NCI-H1417 treated with DMSO at 0.1 percent for 48 hours (cell line): ENCODE results near the gene DCST1.

Source experiments
- DNase-seq: peaks from one replicate; lab custom pipeline; 2025; lab: John Stamatoyannopoulos, UW

DCST1 gene

DNA sequence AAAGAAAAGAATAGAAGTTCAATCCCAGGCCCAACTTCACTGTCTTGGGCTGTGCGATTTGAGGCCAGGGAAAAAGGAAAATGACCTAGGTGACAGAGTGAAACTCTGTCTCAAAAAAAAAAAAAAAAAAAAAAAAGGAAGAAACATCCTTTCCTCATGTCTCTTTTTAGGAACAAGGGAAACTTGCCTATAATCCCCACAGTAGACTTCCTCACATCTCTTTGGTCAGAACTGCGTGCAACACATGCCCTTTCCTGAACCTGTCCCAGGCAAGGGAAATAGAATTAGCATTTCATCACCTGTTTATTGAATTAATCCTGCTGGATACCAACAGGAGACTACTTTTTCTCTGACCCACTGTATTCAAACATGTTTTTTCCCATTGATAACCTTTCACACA is 2.3 kb downstream of the DCST1 start:
- DNase-seq, result no peak

DNA sequence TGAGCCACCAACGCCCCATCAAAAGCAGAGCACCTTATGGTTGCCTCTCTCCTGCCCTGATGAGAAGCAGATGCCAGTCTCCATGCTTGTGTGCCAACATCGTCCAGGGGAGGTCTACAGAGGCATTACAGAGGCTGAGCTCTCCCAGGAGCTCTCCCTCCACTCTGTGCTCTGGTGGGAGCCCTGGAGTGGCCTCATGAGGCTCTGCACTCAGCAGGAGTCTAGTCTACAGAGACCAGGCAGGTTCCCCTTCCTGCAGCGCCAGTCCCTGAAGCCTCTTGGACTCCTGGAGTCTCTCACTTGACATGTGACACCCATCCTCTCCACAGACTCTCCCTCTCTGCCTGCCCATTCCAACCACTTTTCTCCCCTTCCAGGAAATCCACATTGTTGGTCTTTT is 3.4 kb downstream of the DCST1 start:
- DNase-seq, result no peak

DNA sequence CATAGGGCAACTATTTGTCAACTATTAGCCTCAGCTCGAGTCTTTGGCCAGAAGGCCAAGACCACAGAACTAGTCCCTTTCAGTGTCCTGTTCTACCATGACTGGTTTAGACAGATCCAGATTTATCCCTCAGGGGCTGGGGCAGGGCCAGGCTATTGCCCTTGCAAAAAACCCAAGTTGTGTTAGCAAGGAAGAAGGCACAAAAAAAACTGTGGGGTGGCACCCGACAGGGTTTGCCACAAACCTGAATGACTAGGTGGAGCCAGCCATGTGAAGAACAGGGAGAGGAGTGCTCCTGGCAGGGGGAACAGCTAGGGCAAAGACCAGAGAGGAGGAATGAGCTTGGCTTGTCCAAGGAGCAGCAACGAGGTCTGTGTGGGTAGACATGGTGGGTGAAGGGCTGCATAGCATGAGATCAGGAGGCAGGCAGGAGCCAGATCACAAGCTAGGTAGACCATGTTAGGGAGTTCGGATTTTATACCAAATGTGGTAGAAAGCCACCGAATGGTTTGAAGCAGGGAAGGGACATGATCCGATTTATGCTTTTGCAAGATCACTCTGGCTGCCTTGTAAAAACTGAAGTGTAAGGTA is 4.3 kb downstream of the DCST1 start:
- no peak for DNase-seq

DNA sequence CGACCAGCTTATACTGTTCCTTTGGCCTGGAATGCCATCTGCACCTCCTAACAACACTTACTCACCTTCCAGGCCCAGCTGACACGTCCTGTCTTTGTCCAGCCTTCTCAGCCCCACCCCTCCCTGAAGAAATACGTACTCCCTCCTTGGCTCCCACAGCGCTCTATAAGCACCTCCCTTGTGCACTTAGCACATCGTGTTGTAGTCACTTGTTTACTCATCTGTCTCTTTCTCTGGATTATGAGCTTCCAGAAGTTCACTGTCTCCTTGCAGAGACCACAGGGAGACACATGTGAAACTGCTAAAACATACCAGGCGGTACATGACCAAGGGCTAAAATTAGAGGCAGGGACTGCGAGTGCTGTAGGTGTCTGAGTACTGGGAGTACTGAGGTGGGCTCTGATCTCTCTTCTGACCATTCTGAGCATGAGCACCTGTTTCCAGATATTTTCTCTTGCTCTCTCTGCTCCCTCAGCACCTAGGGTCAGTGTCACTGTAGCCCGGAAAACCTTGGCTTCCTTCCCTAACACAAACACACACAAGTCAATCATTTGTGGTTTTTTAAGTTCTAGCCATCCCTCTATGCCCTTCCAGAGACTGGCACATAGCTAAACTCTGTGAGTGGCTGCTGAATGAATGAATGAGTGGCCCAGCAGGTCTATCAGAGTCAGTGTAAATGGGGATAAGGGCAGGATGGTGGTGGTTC is 5.1 kb downstream of the DCST1 start:
- DNase-seq, result no peak

DNA sequence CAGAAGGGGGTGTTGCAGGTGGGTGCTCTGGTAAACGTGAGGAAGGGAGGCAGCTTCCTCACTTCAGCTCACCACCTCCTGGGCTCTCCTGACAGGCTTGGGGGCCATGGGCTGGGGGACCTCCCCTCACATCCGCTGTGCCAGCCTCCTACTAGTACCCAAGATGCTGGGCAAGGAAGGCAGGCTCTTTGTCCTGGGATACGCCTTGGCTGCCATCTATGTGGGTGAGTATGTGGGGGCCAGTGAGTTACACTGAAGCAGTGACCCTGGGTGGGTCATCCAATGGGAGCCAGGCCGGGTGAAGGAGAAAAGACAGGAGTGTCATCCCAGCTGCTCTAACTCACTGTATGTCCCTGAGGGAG is 5.7 kb downstream of the DCST1 start:
- DNase-seq, result no peak

DNA sequence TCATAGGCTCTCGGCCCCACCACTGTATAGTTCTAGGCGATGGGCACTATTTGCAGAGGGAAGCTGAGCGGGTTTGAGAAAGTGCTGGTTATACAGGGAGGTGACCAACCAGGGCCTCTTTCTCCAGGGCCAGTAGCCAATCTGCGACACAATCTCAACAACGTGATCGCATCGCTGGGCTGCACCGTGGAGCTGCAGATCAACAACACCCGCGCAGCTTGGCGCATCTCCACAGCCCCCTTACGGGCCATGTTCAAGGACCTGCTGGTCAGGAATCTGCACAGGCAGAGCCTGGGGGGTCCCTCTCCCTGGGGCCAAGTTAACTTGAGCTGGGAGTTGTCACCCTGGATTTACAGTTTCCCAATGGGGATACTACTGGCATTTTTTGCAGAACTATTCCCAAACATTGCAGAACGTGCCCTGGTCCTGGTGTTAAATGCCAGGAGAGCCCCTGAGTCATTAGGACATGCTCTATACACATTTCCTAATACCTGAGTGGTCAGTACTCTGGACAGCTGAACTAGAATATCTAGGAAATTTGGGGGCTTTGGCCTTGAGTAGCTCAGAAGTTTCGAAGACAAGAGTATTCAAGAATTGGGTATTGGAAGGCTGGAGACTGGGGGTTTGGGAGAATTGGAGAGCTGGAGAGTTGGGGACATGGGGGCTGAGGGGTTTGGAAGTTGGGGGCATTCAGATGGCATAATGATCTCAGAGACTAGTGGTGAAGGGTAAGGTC is 6.9 kb downstream of the DCST1 start:
- DNase-seq, result no peak

DNA sequence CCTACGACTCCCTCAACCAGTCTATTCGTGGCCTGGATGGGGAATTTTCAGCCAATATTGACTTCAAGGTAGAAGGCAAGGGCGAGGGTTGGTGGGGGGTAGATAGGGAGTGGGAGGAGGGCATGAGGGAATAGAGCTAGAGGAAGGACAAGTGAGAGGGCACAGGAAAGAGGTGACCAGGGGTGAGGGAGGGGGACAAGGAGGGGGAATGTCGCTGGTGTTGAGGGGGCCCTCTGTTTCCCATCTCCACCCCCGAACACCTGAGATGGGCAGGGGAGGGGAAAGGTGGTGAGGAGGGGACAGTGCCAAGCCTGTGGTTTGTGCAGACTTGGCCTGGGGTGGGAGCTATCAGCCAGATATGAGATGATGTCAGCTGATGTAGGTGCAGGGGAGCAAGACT is 9.2 kb downstream of the DCST1 start:
- no peak for DNase-seq

DNA sequence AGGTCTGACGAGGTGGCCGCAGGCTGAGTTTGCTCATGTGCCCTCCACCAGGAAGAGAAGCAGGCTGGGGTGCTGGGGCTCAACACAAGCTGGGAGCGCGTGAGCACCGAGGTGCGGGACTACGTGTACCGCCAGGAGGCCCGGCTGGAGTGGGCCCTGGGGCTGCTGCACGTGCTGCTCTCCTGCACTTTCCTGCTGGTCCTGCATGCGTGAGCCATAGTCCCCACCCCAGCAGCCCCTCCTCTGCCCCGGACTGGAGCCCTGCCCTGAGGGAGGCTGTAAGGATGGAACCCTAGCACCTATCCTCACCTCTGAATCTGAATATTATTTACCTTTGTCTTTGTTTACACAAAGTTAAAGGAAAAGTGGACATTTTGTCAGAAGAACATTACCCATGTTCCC is 9.7 kb downstream of the DCST1 start:
- no peak for DNase-seq

DNA sequence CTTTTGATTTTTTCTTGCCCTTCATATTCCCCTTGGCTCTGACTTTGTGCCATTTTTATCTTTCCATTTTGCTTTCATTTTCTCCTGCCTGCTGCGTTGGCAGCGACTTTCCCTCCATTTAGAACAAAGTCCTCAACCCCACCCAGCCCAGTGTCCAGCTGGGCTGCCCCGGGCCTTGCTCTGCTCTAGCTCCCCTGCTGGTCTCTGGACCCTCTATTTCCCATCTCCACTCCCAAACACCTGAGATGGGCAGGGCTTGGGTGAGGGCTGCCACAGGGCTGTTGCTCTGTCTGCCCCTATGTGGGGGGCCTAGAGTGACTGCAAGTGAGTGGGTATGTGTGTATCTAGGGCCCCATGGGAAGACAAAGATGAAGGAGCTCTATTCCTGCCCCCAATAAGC is 10.2 kb downstream of the DCST1 start:
- no peak for DNase-seq

DNA sequence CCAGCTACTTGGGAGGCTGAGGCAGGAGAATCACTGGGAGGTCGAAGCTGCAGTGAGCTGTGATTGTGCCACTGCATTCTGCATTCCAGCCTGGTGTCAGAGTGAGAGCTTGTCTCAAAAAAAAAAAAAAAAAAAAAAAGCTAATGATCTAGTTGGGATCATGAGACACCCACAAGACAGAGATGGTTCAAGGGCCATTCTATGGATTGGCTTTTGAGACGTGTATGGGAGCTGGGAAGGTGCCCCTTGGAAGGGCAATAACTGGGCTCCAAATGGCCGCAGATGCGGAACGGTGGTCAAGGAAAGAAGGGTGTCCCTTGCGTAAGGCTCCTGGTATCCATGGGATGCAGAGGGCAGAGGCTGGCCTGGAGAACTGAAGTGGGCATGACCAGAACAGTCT is 10.7 kb downstream of the DCST1 start:
- DNase-seq, result no peak

DNA sequence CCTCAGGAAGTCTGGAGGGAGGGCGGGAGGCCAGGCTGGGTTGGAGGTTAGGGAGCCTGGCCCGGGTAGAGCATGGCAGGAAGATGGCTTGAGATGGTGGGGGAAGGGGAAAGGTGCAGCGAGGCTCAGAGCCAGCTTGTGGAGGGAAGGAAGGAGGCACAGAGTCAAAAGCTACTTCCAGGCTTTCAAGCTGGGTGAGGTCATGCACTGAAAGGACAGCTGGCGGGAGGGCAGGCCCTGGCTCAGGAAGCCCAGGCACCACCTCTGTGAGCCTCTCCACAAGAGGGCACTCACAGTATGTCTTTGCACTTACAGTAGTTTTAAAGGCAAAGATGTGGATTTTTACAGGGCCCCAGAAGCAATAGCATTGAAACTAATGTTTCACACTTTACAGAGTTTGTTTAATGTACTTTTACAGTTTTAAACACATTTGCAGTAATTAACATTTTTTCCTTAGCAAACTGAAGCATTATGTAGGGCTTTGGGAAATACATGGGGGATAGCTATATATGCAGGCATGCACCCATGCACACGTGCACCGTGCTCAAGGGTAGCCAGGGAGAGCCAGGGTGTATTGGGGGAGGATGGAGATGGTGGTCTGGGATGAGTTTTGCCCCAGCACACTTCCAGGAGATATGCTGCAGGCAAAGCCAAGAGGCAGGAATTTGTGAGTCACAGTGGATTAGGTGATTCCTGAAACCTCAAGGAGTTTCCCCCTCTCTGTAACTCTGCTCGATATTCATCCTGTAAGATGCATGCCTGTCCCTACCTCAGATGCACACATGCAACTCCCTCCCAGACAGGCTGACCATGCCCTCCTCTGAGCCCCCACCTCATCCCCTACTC is 11.4 kb downstream of the DCST1 start:
- no peak for DNase-seq

DNA sequence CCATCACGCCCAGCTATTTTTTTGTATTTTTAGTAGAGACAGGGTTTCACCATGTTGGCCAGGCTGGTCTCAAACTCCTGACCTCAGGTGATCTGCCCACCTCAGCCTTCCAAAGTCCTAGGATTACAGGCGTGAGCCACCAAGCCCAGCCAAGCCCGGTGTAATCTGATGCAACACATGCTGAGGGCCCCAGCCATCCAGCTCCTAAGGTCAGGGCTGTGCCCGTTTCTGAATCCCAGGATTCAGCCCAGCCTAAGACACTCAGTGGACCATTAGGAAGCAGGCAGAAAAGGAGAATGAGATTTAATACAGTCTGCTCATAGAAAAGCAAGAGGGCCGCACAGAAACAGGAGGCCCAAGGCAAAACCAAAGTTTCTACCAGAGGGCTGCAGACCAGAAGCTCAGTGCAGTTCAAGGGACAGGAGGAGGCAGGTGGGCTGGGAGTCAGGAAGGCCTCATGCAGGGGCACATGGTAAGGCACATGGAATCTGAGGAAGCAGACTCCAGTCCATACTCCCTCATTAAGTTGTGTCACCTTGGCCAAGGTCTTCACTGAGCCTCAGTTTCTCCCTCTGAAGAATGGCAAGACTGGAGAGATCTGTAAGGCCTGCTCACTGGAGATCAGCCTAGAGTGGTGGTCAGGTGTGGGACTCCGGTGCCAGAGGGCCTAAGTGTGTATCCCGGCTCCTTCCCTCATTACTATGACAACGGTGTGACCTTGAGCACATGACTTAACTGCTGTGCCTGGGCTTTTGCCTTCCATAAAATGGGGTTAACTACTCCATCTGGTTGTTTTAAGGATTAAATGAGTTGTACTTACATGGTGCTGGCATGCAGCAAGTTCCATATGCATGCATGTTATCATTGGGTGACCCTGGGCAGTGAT is 15.1 kb downstream of the DCST1 start:
- DNase-seq, result no peak

DNA sequence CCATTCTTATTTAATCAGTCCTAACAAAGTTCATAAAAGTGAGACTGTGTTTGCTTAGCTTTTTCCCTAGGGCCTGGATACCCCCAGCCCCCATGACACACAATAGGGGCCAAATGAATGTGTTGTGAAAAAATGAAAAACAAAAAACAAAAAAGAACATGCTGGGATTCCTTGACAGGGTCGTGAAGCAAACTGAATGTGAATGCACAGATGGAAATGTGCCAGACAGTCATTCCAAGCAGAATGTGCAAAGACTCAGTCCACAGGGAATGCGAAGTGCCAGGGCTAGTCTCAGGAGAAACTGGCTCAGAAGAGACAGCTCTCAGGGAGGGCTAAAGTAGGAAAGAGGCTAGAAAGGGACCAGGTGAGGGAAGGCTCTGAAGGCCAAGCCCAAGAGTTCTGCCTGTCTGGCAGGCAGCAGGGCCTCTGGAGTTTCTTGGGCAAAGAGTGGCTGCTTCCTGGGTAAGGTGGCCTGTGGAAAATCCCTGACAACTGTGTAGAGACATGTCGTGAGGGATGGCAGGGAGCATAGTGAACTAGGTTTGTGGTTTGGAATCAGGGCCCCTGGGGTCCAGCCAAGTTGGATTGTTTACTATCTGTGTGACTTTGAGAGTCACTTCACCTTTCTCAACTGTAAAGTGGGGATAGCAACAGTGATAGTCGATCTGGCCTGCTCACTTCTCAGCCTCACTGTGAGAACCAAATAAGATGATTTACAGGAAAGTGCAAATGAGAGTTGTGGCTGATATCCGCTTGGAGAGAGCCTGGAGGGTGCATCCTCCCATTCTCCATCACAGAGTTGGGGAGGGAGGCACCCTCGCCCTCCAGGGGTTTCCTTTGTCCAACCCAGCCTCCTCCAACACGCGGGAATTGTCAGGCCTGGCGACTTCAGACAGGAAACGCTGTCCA is 16.3 kb downstream of the DCST1 start:
- peak; percentile 50 for DNase-seq

DNA sequence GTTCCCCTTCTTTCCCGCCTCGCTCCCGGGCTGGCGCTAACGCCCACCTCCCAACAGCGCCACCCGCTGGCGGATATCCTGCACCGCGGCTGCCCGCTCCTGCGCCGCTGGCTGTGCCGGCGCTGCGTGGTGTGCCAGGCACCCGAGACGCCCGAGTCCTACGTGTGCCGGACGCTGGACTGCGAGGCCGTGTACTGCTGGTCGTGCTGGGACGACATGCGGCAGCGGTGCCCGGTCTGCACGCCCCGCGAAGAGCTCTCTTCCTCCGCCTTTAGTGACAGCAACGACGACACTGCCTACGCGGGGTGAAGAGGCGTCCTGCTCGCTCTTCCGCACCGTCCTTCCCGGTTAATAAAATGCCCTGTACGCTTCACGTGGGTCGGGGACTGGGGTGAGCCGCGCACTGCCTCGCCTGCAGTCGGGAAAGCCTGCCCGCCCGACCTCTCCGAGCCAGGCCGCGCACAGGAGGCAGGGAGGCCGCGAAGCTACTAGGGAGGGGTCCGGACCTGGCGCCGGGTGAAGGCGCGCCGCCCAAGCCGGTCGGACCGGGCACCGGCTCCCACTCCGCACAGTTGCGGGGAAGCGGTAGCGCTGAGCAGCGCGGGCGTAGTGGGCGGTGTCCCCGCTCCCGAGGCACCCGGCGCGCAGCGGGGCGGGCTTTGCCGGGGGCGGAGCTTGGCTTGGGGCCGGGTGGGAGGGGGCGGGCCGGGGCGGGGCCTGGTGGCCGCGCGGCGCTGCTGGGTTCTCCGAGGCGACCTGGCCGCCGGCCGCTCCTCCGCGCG is 17.1 kb downstream of the DCST1 start, which contains the start of gene ADAM15:
ADAM15 (plus strand) TSS at position 757 of the 782 bp plus-strand sequence. CDS start 71 bp downstream, outside the sequence.
- peak; percentile 68 for DNase-seq

DNA sequence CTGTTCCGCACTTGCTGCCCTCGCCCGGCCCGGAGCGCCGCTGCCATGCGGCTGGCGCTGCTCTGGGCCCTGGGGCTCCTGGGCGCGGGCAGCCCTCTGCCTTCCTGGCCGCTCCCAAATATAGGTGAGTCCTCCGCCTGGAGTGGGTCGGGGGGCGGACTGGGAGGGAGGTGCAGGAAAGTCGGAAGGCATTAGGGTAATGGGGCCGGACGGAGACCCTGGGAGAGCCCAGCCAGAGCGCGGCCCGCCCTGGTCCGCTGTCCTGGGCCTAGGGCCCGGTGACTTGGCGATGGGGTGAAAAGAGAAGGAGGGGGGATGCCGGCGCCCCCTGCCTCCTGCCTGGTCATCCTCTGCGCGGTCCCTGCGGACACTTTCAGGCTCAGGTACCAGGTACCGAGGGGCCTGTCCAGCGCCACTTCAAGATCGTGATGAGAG is 17.7 kb downstream of the DCST1 start:
- DNase-seq, result no peak

DNA sequence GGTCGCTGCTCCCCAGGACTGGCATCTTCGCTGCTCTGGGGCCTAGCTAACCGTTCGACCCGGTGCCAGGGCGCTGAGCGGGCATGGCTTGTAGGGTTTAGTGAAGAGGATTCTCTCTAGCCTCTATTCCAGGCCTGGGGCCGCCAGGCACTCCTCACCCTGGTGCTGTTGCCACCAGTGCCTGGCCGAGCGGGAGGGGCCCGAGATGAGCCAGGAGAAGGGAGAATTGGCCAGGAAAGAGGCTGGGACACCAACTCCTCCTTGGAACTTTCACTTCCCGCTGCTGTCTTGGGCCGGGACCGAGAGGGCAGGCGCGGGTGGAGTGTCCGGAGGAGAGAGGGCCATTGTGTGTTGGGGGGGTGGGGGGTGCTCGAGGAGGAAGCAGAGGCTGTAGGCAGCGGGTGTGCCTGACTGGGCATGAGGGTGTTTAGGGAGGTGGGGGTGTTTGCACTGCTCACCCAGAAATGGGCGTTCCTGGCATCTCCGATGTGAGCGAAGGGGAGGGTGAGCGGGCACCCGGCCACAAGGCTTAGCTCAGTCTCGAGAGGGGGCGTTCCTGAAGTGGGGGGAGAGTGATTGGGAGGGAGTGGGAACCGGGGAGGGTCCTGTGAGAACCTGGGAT is 18.3 kb downstream of the DCST1 start:
- DNase-seq, result no peak

DNA sequence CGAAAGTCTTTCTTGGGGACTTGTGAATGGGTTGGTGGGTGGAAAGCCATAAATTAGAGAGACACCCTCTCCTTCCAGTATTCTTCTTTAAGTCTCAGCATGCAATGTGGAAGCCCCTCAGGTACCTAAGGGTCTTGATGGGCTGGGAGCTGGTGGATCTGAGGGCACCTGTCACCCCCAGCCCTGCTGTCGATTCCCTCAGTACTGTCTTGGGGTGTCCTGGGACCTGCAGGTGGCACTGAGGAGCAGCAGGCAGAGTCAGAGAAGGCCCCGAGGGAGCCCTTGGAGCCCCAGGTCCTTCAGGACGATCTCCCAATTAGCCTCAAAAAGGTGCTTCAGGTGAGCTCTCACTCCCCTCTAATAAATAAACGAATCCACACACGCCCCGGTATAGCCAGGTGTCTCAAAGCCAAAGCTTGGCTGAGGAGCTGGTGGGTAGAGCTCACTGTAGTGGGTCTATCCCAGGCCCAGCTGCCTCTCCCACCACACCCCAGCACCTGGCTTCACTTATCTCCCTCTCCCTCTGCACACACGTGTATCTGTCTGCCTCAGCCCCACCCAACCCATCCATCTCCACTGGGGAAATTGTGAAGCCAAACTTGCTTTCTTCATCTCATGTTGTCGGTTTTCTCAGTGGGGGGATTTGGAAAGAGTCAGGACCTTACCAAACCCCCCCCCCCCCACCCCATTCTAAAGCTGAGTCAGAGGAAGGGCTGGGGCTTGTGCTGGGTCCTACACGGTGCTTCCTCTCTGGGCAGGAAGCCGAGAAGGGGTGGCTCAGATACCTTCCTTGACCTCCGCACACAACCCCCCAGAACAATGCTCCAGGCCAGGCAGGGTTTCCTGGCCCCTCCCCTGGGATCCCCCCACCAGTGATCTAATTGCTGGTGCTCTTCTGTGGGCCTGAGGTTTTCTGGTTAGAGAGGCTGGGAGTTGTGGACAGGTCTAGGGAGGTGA is 19.1 kb downstream of the DCST1 start:
- DNase-seq, result no peak
